Ramos (cell line): Measurements from ENCODE around the gene PVR.

ENCODE experiments used
- in situ Hi-C: fragments of 300-500 bp; cut with MboI; formaldehyde crosslinking; loops from one replicate; pipeline ENCODE4 v1.14.3; 2022; ENCODE audit warnings: low sequenced_read_pairs; ENCODE audit not compliant: unreplicated experiment

The PVR gene

GRCh38 chr19:44642377-44642776 is 1.3 kb upstream of the PVR start:
- in situ Hi-C loops, result no loop called here

- in situ Hi-C loops, result no loop called here
Measured at GRCh38 chr19:44644402-44645016, 799 bp downstream of the PVR start.

GRCh38 chr19:44645407-44646048 is 1.8 kb downstream of the PVR start:
- in situ Hi-C loops, result no loop called here

GRCh38 chr19:44646049-44646416 is 2.3 kb downstream of the PVR start:
- in situ Hi-C loops, result no loop called here

- in situ Hi-C loops, result no loop called here
Measured at GRCh38 chr19:44647144-44647543, 3.4 kb downstream of the PVR start.

GRCh38 chr19:44648631-44649251 is 5.0 kb downstream of the PVR start:
- in situ Hi-C loops, result no loop called here

GRCh38 chr19:44649578-44650145 is 6.0 kb downstream of the PVR start:
- in situ Hi-C loops, result no loop called here

- in situ Hi-C loops, result no loop called here
Measured at GRCh38 chr19:44653343-44653742, 9.6 kb downstream of the PVR start.

GRCh38 chr19:44653977-44654774 is 10.5 kb downstream of the PVR start:
- in situ Hi-C loops, result no loop called here

- in situ Hi-C loops, result loop anchor here (5.0 kb wide), 1 partner anchor 85 kb away; no protein-coding TSS in a partner anchor
Measured at GRCh38 chr19:44657211-44657921, 13.7 kb downstream of the PVR start.

- in situ Hi-C loops, result loop anchor here (5.0 kb wide), 1 partner anchor 86 kb away; no protein-coding TSS in a partner anchor
Measured at GRCh38 chr19:44658069-44658733, 14.5 kb downstream of the PVR start.

- in situ Hi-C loops, result no loop called here
Measured at GRCh38 chr19:44660081-44660480, 16.4 kb downstream of the PVR start.

GRCh38 chr19:44661205-44661604 is 17.5 kb downstream of the PVR start:
- in situ Hi-C loops, result no loop called here

- in situ Hi-C loops, result no loop called here
Measured at GRCh38 chr19:44661904-44662303, 18.2 kb downstream of the PVR start.

- in situ Hi-C loops, result no loop called here
Measured at GRCh38 chr19:44662691-44663385, 19.1 kb downstream of the PVR start.

GRCh38 chr19:44663996-44664395 is 20.3 kb downstream of the PVR start:
- in situ Hi-C loops, result no loop called here

GRCh38 chr19:44664976-44665375 is 21.3 kb downstream of the PVR start:
- in situ Hi-C loops, result no loop called here

GRCh38 chr19:44666852-44667556 is 23.3 kb downstream of the PVR start:
- in situ Hi-C loops, result no loop called here
